T-helper 9 cell (primary cell): ENCODE measurements around the gene MGMT.

Experiments
- DNase-seq: peaks from one replicate; pipeline ENCODE4 v3.0.0-alpha.2; 2020

Gene MGMT

GRCh38 chr10:129712000-129712399 lies 245.0 kb downstream of the MGMT start:
- DNase-seq, result no peak

- DNase-seq, result no peak
These were observed 246.7 kb downstream of the MGMT start for GRCh38 chr10:129713659-129714265.

- no peak for DNase-seq
These were observed 248.8 kb downstream of the MGMT start for GRCh38 chr10:129715805-129716204.

- no peak for DNase-seq
These were observed 249.2 kb downstream of the MGMT start for GRCh38 chr10:129716211-129716681.

- no peak for DNase-seq
These were observed 249.8 kb downstream of the MGMT start for GRCh38 chr10:129716881-129717280.

- no peak for DNase-seq
These were observed 250.9 kb downstream of the MGMT start for GRCh38 chr10:129717816-129718547.

GRCh38 chr10:129718548-129719414 lies 251.7 kb downstream of the MGMT start:
- DNase-seq, result no peak

- DNase-seq, result no peak
These were observed 252.3 kb downstream of the MGMT start for GRCh38 chr10:129719415-129719739.

GRCh38 chr10:129719889-129720590 lies 253.0 kb downstream of the MGMT start:
- no peak for DNase-seq

- no peak for DNase-seq
These were observed 258.0 kb downstream of the MGMT start for GRCh38 chr10:129725011-129725410.

- DNase-seq, result no peak
These were observed 258.4 kb downstream of the MGMT start for GRCh38 chr10:129725482-129725881.

- DNase-seq, result no peak
These were observed 259.0 kb downstream of the MGMT start for GRCh38 chr10:129725890-129726631.

- no peak for DNase-seq
These were observed 260.0 kb downstream of the MGMT start for GRCh38 chr10:129727071-129727470.

GRCh38 chr10:129727495-129727894 lies 260.5 kb downstream of the MGMT start:
- DNase-seq, result no peak

GRCh38 chr10:129728246-129728820 lies 261.3 kb downstream of the MGMT start:
- no peak for DNase-seq

- no peak for DNase-seq
These were observed 262.1 kb downstream of the MGMT start for GRCh38 chr10:129728905-129729795.

- DNase-seq, result no peak
These were observed 263.4 kb downstream of the MGMT start for GRCh38 chr10:129730272-129730992.

- DNase-seq, result no peak
These were observed 263.9 kb downstream of the MGMT start for GRCh38 chr10:129730993-129731325.

GRCh38 chr10:129740532-129741279 lies 273.7 kb downstream of the MGMT start:
- DNase-seq, result no peak
